Suppressor macrophage treated with lipopolysaccharide for 4 hours (primary cell): ENCODE measurements around the gene SLC16A3.
A peak's percentile ranks its signal among the peaks of the same experiment; 100 is the strongest.
"Not testable (repeated sequence)": the region's sequence is repeated elsewhere in the genome, so short reads cannot be mapped to it uniquely, and the experiment has no call there.

Experiments used
- DNase-seq: peaks from one replicate; pipeline ENCODE4 v3.0.0-alpha.2; 2020

SLC16A3 gene

GRCh38 chr17:82247856-82248671, 19.2 kb downstream of the SLC16A3 start:
- no peak for DNase-seq

DNA sequence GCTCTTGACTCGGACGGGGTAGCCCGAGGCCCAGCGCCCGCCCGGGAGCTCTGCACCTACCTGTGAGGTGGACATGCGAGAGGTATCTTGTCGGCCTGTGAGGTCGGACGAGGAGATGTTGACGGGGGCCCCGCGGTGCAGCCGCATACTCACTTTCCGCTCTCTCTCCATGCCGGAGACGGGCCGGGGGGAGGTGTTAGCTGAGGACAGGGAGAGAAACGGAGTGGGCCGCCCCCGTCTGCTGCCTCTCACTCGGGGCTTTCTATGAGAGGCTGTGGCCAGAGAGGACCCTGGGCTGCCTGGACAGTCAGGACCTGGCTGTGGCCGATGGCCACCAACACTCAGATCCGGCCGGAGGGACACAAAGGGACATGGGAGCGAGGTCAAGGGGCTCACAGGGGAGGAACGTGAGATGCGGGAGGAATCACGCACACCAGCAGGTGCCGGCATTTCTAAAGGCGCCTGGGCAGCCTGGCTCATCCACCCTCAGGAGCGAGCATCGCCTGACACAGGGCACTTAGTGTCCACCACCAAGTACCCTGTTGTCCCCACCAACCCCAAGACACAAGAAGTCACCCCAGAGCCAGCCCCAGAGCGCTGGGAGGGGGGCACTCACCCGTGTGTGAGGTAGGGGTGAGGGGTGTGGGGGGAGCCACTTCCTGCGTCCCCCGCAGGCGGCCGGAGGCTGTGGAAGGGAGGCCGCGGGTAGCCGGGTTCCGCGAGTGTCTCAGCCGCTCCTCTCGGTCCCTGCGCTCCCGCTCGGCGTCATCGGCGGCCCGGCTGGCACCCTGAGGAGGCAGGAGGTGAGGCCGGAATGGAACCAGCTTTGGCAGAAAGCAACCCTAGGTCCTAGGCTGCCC, 20.2 kb downstream of the SLC16A3 start:
- DNase-seq = no peak

DNA sequence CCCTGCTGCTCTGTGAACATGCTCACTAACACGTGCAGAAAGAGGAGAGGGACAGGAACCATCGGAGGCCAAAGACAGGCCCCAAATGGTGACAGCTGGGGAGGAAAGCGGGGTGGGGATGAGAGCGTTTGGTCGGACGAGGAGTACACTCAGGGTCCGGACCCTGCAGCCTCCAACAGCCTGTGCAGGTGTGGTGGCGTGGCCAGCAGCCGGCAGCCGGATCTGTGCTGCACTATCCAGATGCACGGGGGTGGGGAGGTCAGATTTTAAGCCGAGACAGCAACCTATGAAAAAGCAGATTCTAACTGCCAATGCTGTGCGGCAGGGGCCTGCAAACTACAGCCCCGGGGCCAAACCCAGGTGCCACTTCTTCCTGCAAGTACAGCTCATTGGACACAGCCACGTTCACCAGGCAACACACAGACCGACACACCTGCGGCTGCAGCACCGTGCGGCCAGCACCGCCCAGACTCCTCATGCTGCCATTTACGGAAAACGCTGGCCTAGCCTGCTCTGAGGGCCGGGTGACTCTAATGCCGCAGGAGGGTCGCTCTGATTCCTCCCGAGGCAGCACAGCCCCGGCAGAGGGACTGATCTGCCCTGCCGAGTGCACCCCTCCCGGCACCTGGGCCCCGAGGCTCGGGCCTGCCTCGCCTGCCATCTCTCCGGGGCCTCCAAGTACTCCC, 21.2 kb downstream of the SLC16A3 start:
- DNase-seq = no peak

GRCh38 chr17:82250868-82251500, 22.1 kb downstream of the SLC16A3 start:
- DNase-seq = no peak

GRCh38 chr17:82252511-82253178, 23.8 kb downstream of the SLC16A3 start:
- no peak for DNase-seq

DNA sequence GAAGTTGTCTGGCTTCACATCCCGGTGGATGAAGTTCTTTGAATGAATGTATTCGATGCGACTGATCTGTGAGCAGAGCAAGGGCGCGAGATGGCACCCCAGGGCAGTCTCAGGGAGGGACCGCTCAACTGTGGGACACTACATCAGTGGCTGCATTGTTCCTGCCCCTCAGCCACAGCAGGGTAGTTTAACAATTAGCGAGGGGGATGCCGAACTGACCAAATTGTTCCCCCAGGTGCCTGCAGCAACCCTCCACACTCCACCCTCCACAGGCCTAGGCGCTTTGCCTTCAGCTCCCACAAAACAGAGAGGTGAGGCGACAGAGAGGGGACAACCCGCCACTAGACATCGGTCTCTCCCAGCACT, 24.3 kb downstream of the SLC16A3 start:
- DNase-seq = no peak

DNA sequence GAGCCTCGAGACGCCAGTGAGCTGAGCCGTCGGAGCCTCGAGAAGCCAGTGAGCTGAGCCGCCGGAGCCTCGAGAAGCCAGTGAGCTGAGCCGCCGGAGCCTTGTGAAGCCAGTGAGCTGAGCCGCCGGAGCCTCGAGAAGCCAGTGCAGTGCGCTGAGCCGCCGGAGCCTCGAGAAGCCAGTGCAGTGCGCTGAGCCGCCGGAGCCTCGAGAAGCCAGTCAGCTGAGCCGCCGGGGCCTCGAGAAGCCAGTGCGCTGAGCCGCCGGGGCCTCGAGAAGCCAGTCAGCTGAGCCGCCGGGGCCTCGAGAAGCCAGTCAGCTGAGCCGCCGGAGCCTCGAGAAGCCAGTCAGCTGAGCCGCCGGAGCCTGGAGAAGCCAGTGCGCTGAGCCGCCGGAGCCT, 25.3 kb downstream of the SLC16A3 start:
- not testable (repeated sequence) for DNase-seq

GRCh38 chr17:82254746-82255145, 25.9 kb downstream of the SLC16A3 start:
- not testable (repeated sequence) for DNase-seq

DNA sequence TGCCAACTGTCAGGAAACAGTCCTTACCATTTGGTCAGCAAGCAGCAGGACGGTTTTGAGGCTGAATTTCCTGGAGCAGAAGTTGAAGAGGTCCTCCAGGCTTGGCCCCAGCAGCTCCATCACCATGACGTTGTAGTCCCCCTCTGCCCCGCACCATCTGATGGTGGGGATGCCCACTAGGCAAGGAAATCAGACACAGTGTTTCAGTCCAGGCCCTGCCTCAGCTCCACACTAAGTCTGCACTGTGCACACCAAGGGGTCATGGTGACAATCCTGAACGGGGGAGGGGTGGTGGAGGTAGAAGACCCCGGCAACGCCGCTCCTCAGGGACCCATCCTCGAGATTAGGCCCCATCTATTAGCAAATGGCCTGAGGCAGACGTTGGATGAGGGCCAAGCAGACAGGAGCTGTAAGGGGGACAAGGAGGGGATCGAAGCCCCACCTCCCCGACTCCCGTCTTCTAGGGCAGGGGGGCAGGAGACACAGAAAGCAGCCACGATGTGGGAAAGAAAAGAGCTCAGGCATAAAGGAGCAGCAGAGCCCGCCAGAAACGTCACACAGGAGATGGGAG, 26.6 kb downstream of the SLC16A3 start:
- no peak for DNase-seq

- DNase-seq = no peak
Observed at GRCh38 chr17:82256242-82256885, 27.5 kb downstream of the SLC16A3 start.

DNA sequence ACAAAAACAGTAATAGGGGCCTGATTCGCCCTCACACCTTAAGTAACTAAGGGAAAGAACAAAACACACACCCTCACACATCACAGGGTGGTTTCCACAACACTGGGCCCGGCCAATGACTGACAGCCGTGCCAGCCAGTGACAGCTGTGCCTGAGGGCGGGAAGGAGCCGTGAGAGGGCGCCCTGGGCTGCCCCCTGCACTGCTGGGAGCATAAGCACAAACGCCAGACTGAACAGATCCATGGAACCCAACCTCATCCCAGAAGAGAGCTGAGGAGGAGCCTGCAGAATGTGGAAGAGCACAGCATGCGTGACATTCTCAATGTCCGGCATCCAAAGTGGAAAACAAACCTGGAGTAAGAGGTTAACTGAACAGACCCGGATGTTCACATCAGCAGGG, 28.6 kb downstream of the SLC16A3 start:
- no peak for DNase-seq

DNA sequence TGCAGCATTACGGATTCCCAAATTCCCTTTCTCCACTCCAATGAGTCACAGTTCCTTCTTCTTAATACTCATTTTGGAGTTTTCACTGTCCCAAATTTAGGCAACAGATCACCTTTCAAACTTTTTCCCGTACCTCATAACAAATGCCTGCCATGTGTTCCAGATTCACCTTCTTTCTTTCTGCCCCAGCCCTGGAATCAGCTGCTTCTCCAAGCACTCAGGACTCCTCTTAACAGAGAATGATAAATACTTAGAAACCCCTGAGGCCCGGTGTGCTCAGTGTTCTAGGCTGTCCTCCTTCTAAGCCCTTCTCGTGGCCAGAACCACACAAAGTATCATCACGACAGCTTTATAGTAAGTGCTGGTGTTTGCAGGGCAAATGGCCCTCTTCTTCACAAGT, 29.7 kb downstream of the SLC16A3 start:
- no peak for DNase-seq

GRCh38 chr17:82259972-82260961, 31.4 kb downstream of the SLC16A3 start:
- DNase-seq = not testable (repeated sequence)

GRCh38 chr17:82262344-82262743, 33.5 kb downstream of the SLC16A3 start:
- no peak for DNase-seq

DNA sequence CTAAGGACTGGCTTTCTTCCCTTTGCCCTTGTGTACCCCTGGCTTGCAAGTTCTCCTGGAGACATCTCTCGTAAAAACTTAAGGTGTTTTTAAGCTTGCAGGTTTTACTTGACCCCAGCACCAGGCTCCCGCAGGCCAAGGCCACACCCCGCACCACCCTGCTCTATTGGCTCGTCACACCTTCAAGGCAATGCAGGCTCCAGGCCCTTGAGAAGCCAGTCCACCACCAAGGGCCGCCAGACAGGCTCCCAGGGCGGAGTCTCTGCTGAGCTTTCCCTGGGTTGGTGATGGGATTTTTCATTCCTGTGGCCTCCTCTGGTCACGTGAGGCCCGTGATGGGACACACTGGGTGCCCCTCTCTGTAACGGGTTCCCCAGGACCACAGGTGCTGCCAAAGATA, 34.8 kb downstream of the SLC16A3 start:
- DNase-seq = no peak

DNA sequence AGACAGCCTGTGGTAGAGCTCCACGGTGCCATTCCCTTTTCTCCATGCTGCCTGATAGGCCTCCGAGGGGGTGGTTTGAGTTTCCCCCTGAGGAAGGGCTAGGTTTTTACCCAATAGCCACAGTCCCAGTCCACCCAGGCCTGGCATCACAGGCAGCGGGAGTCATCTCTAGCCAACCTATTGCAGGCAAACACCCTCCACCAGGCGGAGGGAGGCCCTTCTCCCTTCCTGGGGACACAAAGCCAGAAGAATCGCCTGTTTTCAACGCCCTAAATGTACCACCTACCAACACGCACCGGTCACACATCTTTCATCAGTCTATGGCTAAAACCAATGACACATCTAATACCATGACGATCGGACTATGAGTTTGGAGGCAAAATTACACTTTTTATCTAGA, 37.3 kb downstream of the SLC16A3 start:
- no peak for DNase-seq

DNA sequence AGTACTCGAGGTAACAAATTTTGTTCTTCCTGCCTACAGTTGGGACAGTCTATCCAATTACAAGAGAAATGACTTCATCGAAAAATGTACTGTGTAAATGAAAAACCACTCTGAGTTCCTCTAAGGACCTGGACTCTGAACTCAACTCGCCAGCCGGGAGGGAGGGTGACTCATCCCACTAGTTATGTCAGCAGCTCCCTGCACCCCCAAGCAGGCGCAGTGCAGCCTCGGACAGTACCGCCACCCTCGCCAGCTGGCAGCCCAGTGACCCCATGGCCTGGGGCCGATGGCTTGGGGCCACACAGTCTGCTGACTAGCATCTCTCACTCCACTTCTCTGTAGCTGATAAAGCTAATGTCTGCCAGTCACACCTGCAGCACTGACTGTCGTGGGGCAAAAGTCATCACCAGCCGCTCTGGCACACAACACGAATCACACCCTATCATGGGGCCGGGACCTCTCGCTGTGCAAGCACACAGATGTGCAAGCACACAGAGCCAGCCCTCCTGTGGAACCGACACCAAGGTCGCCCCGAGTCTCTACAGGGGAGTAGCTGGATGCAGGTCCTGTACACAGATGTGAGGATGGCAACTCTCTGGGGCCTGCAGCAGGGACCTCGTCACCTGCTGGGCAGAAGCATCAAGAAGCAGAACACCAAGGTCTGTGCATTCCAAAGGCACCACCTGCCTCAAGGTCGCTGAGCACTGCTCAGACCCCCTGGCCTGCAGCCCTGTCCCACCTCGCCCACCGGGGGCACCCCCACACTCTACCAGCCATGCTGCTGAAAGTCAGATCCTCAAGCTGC, 38.9 kb downstream of the SLC16A3 start:
- peak; percentile 92 for DNase-seq

GRCh38 chr17:82269138-82269881, 40.5 kb downstream of the SLC16A3 start:
- no peak for DNase-seq
